Activated T-cell treated with anti-CD3 and anti-CD28 coated beads, Interleukin-2, amount 50 U/mL, for 24 hours (primary cell): ENCODE results near the gene GPR162.

Experiments used
- DNase-seq: peaks from one replicate; pipeline ENCODE4 v3.0.0-alpha.2; 2020
- H3K27ac Mint-ChIP-seq: 2 replicates; pipeline ENCODE4 v1.8.0; 2020; ENCODE audit warnings: mild to moderate bottlenecking, mixed read lengths
- H3K27me3 Mint-ChIP-seq: 2 replicates; pipeline ENCODE4 v1.8.0; 2020; ENCODE audit warnings: mixed read lengths
- H3K36me3 Mint-ChIP-seq: 2 replicates; pipeline ENCODE4 v1.8.0; 2020; ENCODE audit warnings: low read depth, mixed read lengths
- H3K4me1 Mint-ChIP-seq: 2 replicates; pipeline ENCODE4 v1.8.0; 2020; ENCODE audit warnings: low read depth, mixed read lengths
- H3K4me3 Mint-ChIP-seq: 2 replicates; pipeline ENCODE4 v1.8.0; 2020; ENCODE audit warnings: mild to moderate bottlenecking, moderate library complexity, mixed read lengths
- H3K9me3 Mint-ChIP-seq: 2 replicates; pipeline ENCODE4 v1.8.0; 2020; ENCODE audit warnings: mixed read lengths

Gene GPR162

GRCh38 chr12:6846316-6846869, 24.8 kb downstream of the GPR162 start:
- H3K27me3 Mint-ChIP-seq: no peaks in the 10 kb centered on the region
- no peak overlapping the region for H3K27ac Mint-ChIP-seq
- no peak for DNase-seq
- peaks cover 39% of the 10 kb centered on the region for H3K36me3 Mint-ChIP-seq
- H3K4me1 Mint-ChIP-seq: peaks cover 14% of the 10 kb centered on the region
- H3K4me3 Mint-ChIP-seq: no peak overlapping the region
- no peaks in the 10 kb centered on the region for H3K9me3 Mint-ChIP-seq

- no peaks in the 10 kb centered on the region for H3K9me3 Mint-ChIP-seq
- H3K4me1 Mint-ChIP-seq: peaks cover 17% of the 10 kb centered on the region
- no peaks in the 10 kb centered on the region for H3K27me3 Mint-ChIP-seq
- H3K27ac Mint-ChIP-seq: no peak overlapping the region
- DNase-seq: no peak
- H3K36me3 Mint-ChIP-seq: peaks cover 47% of the 10 kb centered on the region
- H3K4me3 Mint-ChIP-seq: no peak overlapping the region
These were observed 26.1 kb downstream of the GPR162 start for GRCh38 chr12:6847676-6848075.

GRCh38 chr12:6849427-6849826, 27.8 kb downstream of the GPR162 start:
- DNase-seq: no peak
- peak overlapping the region; percentile 89 for H3K4me3 Mint-ChIP-seq
- no peaks in the 10 kb centered on the region for H3K27me3 Mint-ChIP-seq
- H3K27ac Mint-ChIP-seq: peak overlapping the region; percentile 72
- H3K36me3 Mint-ChIP-seq: peaks cover 63% of the 10 kb centered on the region
- peaks cover 32% of the 10 kb centered on the region for H3K4me1 Mint-ChIP-seq
- H3K9me3 Mint-ChIP-seq: no peaks in the 10 kb centered on the region

GRCh38 chr12:6849976-6850560, 28.4 kb downstream of the GPR162 start:
- H3K27ac Mint-ChIP-seq: peak overlapping the region; percentile 85
- no peaks in the 10 kb centered on the region for H3K27me3 Mint-ChIP-seq
- no peak for DNase-seq
- H3K36me3 Mint-ChIP-seq: peaks cover 68% of the 10 kb centered on the region
- H3K4me1 Mint-ChIP-seq: peaks cover 36% of the 10 kb centered on the region
- peak overlapping the region; percentile 89 for H3K4me3 Mint-ChIP-seq
- H3K9me3 Mint-ChIP-seq: no peaks in the 10 kb centered on the region

GRCh38 chr12:6850796-6851152, 29.2 kb downstream of the GPR162 start:
- no peaks in the 10 kb centered on the region for H3K27me3 Mint-ChIP-seq
- DNase-seq: no peak
- H3K27ac Mint-ChIP-seq: peak overlapping the region; percentile 98
- H3K4me3 Mint-ChIP-seq: peak overlapping the region; percentile 89
- peaks cover 73% of the 10 kb centered on the region for H3K36me3 Mint-ChIP-seq
- peaks cover 38% of the 10 kb centered on the region for H3K4me1 Mint-ChIP-seq
- H3K9me3 Mint-ChIP-seq: no peaks in the 10 kb centered on the region

- H3K27ac Mint-ChIP-seq: peak within 1 kb of the TSS; percentile 98
- H3K27me3 Mint-ChIP-seq: no peaks in the 10 kb centered on the region
- H3K9me3 Mint-ChIP-seq: no peaks in the 10 kb centered on the region
- H3K36me3 Mint-ChIP-seq: peaks cover 78% of the 10 kb centered on the region
- peak within 1 kb of the TSS; percentile 89 for H3K4me3 Mint-ChIP-seq
- peak; percentile 89 for DNase-seq
- peaks cover 38% of the 10 kb centered on the region for H3K4me1 Mint-ChIP-seq
These were observed 29.7 kb downstream of the GPR162 start, which contains the start of gene CDCA3 for GRCh38 chr12:6851153-6851920. Gene CDCA3, minus strand, starts transcription at chr12:6851286. Its CDS starts 334 bp downstream, at chr12:6850952.

GRCh38 chr12:6851921-6852650, 30.5 kb downstream of the GPR162 start, which contains the start of gene USP5:
Gene USP5, plus strand, starts transcription at chr12:6852150. Its CDS starts 30 bp downstream, at chr12:6852180.
- H3K4me3 Mint-ChIP-seq: peak within 1 kb of the TSS; percentile 89

GRCh38 chr12:6852651-6853354, 31.2 kb downstream of the GPR162 start:
- H3K36me3 Mint-ChIP-seq: peaks cover 79% of the 10 kb centered on the region
- peak overlapping the region; percentile 89 for H3K4me3 Mint-ChIP-seq
- no peaks in the 10 kb centered on the region for H3K27me3 Mint-ChIP-seq

More at GRCh38 chr12:6851921-6852650, 30.5 kb downstream of the GPR162 start, which contains the start of gene USP5:
- Mint-ChIP-seq H3K27me3 (no peaks in the 10 kb centered on the region), H3K9me3 (no peaks in the 10 kb centered on the region), H3K4me1 (peaks cover 38% of the 10 kb centered on the region), H3K36me3 (peaks cover 78% of the 10 kb centered on the region), H3K27ac (peak within 1 kb of the TSS; percentile 98)
- peak; percentile 97 for DNase-seq

GRCh38 chr12:6853626-6854025, 32.0 kb downstream of the GPR162 start:
- peak overlapping the region; percentile 89 for H3K4me3 Mint-ChIP-seq
- H3K4me1 Mint-ChIP-seq: peaks cover 38% of the 10 kb centered on the region
- no peaks in the 10 kb centered on the region for H3K9me3 Mint-ChIP-seq
- H3K27me3 Mint-ChIP-seq: no peaks in the 10 kb centered on the region
- H3K36me3 Mint-ChIP-seq: peaks cover 82% of the 10 kb centered on the region
- no peak for DNase-seq
- peak overlapping the region; percentile 98 for H3K27ac Mint-ChIP-seq

More at GRCh38 chr12:6852651-6853354, 31.2 kb downstream of the GPR162 start:
- peaks cover 38% of the 10 kb centered on the region for H3K4me1 Mint-ChIP-seq
- peak; percentile 82 for DNase-seq
- no peaks in the 10 kb centered on the region for H3K9me3 Mint-ChIP-seq
- peak overlapping the region; percentile 98 for H3K27ac Mint-ChIP-seq

- Mint-ChIP-seq H3K36me3 (peaks cover 85% of the 10 kb centered on the region), H3K27me3 (no peaks in the 10 kb centered on the region), H3K4me3 (peak overlapping the region; percentile 89), H3K4me1 (peaks cover 38% of the 10 kb centered on the region), H3K9me3 (no peaks in the 10 kb centered on the region), H3K27ac (peak overlapping the region; percentile 98)
- no peak for DNase-seq
These were observed 32.4 kb downstream of the GPR162 start for GRCh38 chr12:6854036-6854435.

- Mint-ChIP-seq H3K36me3 (peaks cover 90% of the 10 kb centered on the region), H3K27me3 (no peaks in the 10 kb centered on the region), H3K4me3 (no peak overlapping the region), H3K9me3 (no peaks in the 10 kb centered on the region), H3K4me1 (peaks cover 31% of the 10 kb centered on the region), H3K27ac (peak overlapping the region; percentile 98)
- no peak for DNase-seq
These were observed 33.7 kb downstream of the GPR162 start for GRCh38 chr12:6855322-6855721.

- Mint-ChIP-seq H3K27me3 (no peaks in the 10 kb centered on the region), H3K4me1 (peaks cover 12% of the 10 kb centered on the region), H3K4me3 (no peak overlapping the region), H3K9me3 (no peaks in the 10 kb centered on the region), H3K36me3 (peaks cover 99% of the 10 kb centered on the region), H3K27ac (no peak overlapping the region)
- DNase-seq: no peak
These were observed 37.2 kb downstream of the GPR162 start for GRCh38 chr12:6858799-6859198.

GRCh38 chr12:6860116-6860515, 38.5 kb downstream of the GPR162 start:
- Mint-ChIP-seq H3K27me3 (no peaks in the 10 kb centered on the region), H3K27ac (no peak overlapping the region), H3K4me1 (peaks cover 2% of the 10 kb centered on the region), H3K4me3 (no peak overlapping the region), H3K9me3 (no peaks in the 10 kb centered on the region), H3K36me3 (peaks cover 99% of the 10 kb centered on the region)
- DNase-seq: no peak

GRCh38 chr12:6860942-6861341, 39.3 kb downstream of the GPR162 start:
- Mint-ChIP-seq H3K4me1 (no peaks in the 10 kb centered on the region), H3K4me3 (no peak overlapping the region), H3K27me3 (no peaks in the 10 kb centered on the region), H3K36me3 (peaks cover 99% of the 10 kb centered on the region), H3K9me3 (no peaks in the 10 kb centered on the region), H3K27ac (no peak overlapping the region)
- DNase-seq: no peak
